Measurements from ENCODE around the gene GPR153. TPM values are rescaled to one million over a fixed set of nuclear protein-coding genes. Genes with fewer than 3 reads are reported as not detected.

GPR153 gene
- total RNA-seq, 2 donors from 2014 or later: 2.3 to 4.9 TPM

- intact Hi-C loops (cut with DNase I): loop anchor here (5.0 to 10.0 kb wide), 2 partner anchors 155 to 193 kb away; no protein-coding TSS in a partner anchor
- H3K36me3 ChIP-seq (replicated peaks in 1 of 2; ENCODE audit: insufficient read depth in 1 of 2, low read depth in 2 of 2): no peaks in the 10 kb centered on the region
- H3K27me3 ChIP-seq: peaks cover 0 to 32% of the 10 kb centered on the region in 2 donors
- no peaks in the 10 kb centered on the region for H3K9me3 ChIP-seq
- 56 to 65% methylated on average over 5 of the region's 5 CpGs for WGBS, 2 donors
- no peak for ATAC-seq
- TF ChIP-seq CTCF (IDR thresholded peaks at IDR 0.05) (no peak), POLR2A (IDR thresholded peaks at IDR 0.05) (no peak)
- H3K4me1 ChIP-seq: peaks cover 26% of the 10 kb centered on the region
- no peak overlapping the region for H3K4me3 ChIP-seq
- no peak for DNase-seq
- no peak overlapping the region for H3K27ac ChIP-seq
These were observed 13.2 kb downstream of the GPR153 start for GRCh38 chr1:6247651-6248050.

DNA sequence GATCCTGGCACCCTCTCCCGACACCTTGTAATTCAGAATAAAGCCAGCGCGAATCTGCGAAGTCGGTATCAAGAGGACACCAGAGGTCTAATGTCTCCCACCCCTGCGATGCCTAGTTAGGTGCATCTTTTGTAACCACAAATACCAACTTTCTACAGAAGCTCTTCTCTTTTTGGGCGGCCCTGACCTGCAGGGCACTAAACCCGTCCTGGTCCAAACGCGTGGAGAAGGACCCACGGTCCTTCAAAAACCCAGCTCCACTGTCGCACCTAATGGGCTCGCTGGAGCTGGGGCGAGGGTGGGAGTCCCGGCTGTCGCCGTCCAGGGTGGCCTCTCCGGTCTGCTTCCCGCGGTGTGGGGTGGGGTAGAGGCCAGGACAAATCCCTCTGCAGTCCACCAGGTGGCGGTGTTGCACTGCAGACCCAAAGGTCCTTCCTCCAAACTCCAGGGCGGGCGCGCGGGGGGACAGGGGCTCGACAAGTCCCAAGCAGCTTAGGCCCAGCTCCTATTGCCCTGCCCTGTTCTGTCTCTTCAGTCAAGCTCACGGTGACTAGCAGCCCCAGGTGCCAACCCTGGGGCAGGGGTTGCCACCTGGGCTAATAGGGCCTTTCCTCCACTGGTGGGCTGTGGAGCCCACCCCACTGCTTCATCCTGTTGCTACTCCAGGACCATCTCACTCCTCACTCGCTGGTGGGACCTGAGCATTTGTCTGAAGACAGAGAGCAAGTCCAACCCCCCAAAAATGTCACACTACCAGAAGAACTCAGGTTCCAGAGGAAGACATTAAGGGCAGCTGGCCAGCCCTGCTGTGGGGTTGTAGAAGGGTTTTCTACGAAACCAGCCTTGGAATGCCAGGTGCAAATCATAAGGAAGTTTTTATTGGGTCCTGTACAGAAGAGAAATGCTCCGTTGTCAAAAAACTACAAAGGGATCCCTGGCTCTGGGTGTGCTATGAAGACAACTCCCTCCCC, 14.1 kb downstream of the GPR153 start:
- Histone ChIP-seq H3K4me1 (peaks cover 33% of the 10 kb centered on the region), H3K27me3 (peaks cover 4 to 37% of the 10 kb centered on the region in 2 donors), H3K36me3 (replicated peaks in 1 of 2; ENCODE audit: insufficient read depth in 1 of 2, low read depth in 2 of 2) (no peaks in the 10 kb centered on the region), H3K9me3 (no peaks in the 10 kb centered on the region), H3K4me3 (no peak overlapping the region), H3K27ac (no peak overlapping the region)
- TF ChIP-seq CTCF (IDR thresholded peaks at IDR 0.05): peak; percentile 87 to 96 (median 90)
- TF ChIP-seq POLR2A (IDR thresholded peaks at IDR 0.05): no peak
- DNase-seq (peak; percentile 73 to 81 (median 80)), ATAC-seq (peak; percentile 62)
- intact Hi-C loops (cut with DNase I): loop anchor here (5.0 to 10.0 kb wide), 2 partner anchors 156 to 192 kb away; no protein-coding TSS in a partner anchor
- WGBS, 2 donors: 4 to 10% methylated on average over 13 to 30 of the region's 30 CpGs

- peak in 1 of 4 donors; percentile 42 for DNase-seq
- H3K27ac ChIP-seq: no peak overlapping the region
- ATAC-seq: no peak
- no peaks in the 10 kb centered on the region for H3K9me3 ChIP-seq
- no peaks in the 10 kb centered on the region for H3K36me3 ChIP-seq (replicated peaks in 1 of 2; ENCODE audit: insufficient read depth in 1 of 2, low read depth in 2 of 2)
- intact Hi-C loops (cut with DNase I): loop anchor here (5.0 to 10.0 kb wide), 2 partner anchors 156 to 191 kb away; no protein-coding TSS in a partner anchor
- TF ChIP-seq POLR2A (IDR thresholded peaks at IDR 0.05) (no peak), CTCF (IDR thresholded peaks at IDR 0.05) (no peak)
- WGBS, 2 donors: 6% methylated on average over 27 of the region's 49 CpGs; no CpG with 5 or more reads in 1 of the 2 donors
- no peak overlapping the region for H3K4me3 ChIP-seq
- H3K4me1 ChIP-seq: peaks cover 35% of the 10 kb centered on the region
- peaks cover 4 to 45% of the 10 kb centered on the region in 2 donors for H3K27me3 ChIP-seq
These were observed 14.9 kb downstream of the GPR153 start for GRCh38 chr1:6245869-6246496.

DNA sequence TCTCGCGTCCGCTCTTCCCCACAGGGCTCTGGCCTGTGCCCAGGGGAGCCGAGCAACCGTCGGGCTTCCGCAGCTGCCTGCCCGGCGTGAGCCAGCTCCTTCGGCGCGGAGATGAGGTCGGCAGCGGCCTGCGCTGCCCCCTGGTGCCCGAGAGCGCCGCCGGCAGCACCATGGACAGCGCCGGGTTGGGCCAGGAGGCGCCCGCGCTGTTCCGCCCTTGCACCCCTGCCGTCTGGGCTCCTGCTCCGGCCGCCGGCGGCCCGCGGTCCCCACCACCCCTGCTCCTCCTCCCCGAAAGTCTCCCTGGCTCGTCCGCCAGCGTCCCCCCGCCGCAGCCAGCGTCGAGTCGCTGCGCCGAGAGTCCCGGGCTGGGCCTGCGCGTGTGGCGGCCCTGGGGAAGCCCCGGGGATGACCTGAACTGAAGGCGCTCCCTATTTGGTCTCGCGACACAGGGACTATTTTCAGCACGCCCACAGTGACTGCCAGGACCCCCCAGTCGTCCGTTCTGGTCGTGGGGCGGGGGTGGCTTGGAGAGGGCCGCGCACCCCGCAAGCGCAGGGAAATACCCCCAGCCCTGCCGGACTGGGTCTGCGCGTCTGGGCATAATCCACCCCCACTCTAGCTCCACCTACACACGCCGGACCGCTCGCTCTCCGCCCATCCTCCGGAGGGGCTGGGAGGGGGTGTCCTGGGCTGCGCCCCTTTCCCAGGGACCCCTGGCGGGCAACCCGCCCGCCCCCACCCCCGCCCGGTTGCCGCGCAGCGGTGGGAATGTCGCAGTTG, 15.6 kb downstream of the GPR153 start:
- no peak overlapping the region for H3K4me3 ChIP-seq
- DNase-seq (peak; percentile 83 to 87 (median 83)), ATAC-seq (peak; percentile 86)
- no peaks in the 10 kb centered on the region for H3K9me3 ChIP-seq
- H3K27ac ChIP-seq: no peak overlapping the region
- 1 to 6% methylated on average over 7 to 54 of the region's 79 CpGs for WGBS, 2 donors
- peaks cover 4 to 49% of the 10 kb centered on the region in 2 donors for H3K27me3 ChIP-seq
- intact Hi-C loops (cut with DNase I): loop anchor here (5.0 to 10.0 kb wide), 2 partner anchors 157 to 190 kb away; no protein-coding TSS in a partner anchor
- TF ChIP-seq CTCF (IDR thresholded peaks at IDR 0.05) (peak; percentile 75 to 97 (median 88)), POLR2A (IDR thresholded peaks at IDR 0.05) (peak in 1 of 3 donors; percentile 7)
- no peaks in the 10 kb centered on the region for H3K36me3 ChIP-seq (replicated peaks in 1 of 2; ENCODE audit: insufficient read depth in 1 of 2, low read depth in 2 of 2)
- H3K4me1 ChIP-seq: peaks cover 35% of the 10 kb centered on the region
